Astrocyte of the cerebellum (primary cell): ENCODE measurements around the gene CHCHD6.

Source experiments
- DNase-seq: peaks from one replicate; pipeline ENCODE4 v3.0.0-alpha.2; 2011; ENCODE audit warnings: low read depth
- H3K4me3 ChIP-seq: 2 replicates; pipeline ENCODE4 v1.5.1; 2011; ENCODE audit warnings: mild to moderate bottlenecking, low read depth, low read length, moderate library complexity
- CTCF ChIP-seq: IDR thresholded peaks from 2 replicates; pipeline ENCODE4 v1.5.1; 2012; ENCODE audit warnings: low read length, low read depth, moderate library complexity, mild to moderate bottlenecking; ENCODE audit errors: missing control alignments
- in situ Hi-C: cut with HindIII; loops from 2 replicates; pipeline ENCODE4 v1.10.0; 2017; ENCODE audit warnings: low sequenced_read_pairs

The CHCHD6 gene

GRCh38 chr3:126918355-126918821, 214.3 kb downstream of the CHCHD6 start:
- TF ChIP-seq CTCF: no peak
- no peak overlapping the region for H3K4me3 ChIP-seq
- in situ Hi-C loops: no loop called here
- DNase-seq: no peak

- DNase-seq: no peak
- TF ChIP-seq CTCF: no peak
- H3K4me3 ChIP-seq: no peak overlapping the region
- in situ Hi-C loops: no loop called here
Observed at GRCh38 chr3:126921085-126921824, 217.2 kb downstream of the CHCHD6 start.

- no peak for TF ChIP-seq CTCF
- no peak for DNase-seq
- in situ Hi-C loops: no loop called here
- no peak overlapping the region for H3K4me3 ChIP-seq
Observed at GRCh38 chr3:126922466-126922865, 218.4 kb downstream of the CHCHD6 start.

- TF ChIP-seq CTCF: no peak
- H3K4me3 ChIP-seq: no peak overlapping the region
- in situ Hi-C loops: no loop called here
- DNase-seq: no peak
Observed at GRCh38 chr3:126923423-126923822, 219.4 kb downstream of the CHCHD6 start.

GRCh38 chr3:126923895-126924294, 219.9 kb downstream of the CHCHD6 start:
- no peak for DNase-seq
- no peak for TF ChIP-seq CTCF
- H3K4me3 ChIP-seq: no peak overlapping the region
- in situ Hi-C loops: no loop called here

GRCh38 chr3:126924458-126924857, 220.4 kb downstream of the CHCHD6 start:
- DNase-seq: no peak
- in situ Hi-C loops: no loop called here
- H3K4me3 ChIP-seq: no peak overlapping the region
- TF ChIP-seq CTCF: no peak
